ENCODE measurements around the gene SLC41A1.

SLC41A1 gene

GRCh38 chr1:205743977-205744376 lies 69.0 kb downstream of the SLC41A1 start:
- H3K27ac ChIP-seq = peak overlapping the region; percentile 2; the same call in 1 of the 2 replicates

GRCh38 chr1:205741681-205742080 lies 71.3 kb downstream of the SLC41A1 start:
- TF ChIP-seq CTCF (IDR thresholded peaks at IDR 0.05) = no peak
- TF ChIP-seq ZFX (IDR thresholded peaks at IDR 0.05; ENCODE audit: borderline replicate concordance) = no peak
- H3K27ac ChIP-seq = 0 out of 2 replicates have a peak overlapping the region, but pooled peaks have one; percentile 0

More at GRCh38 chr1:205743977-205744376, 69.0 kb downstream of the SLC41A1 start:
- no peak for TF ChIP-seq ZFX (IDR thresholded peaks at IDR 0.05; ENCODE audit: borderline replicate concordance)
- no peak for TF ChIP-seq CTCF (IDR thresholded peaks at IDR 0.05)

- no peak for TF ChIP-seq ZFX (IDR thresholded peaks at IDR 0.05; ENCODE audit: borderline replicate concordance)
- peak; percentile 25 for TF ChIP-seq CTCF (IDR thresholded peaks at IDR 0.05)
- no peak overlapping the region for H3K27ac ChIP-seq
Measured at GRCh38 chr1:205739348-205740160, 73.4 kb downstream of the SLC41A1 start.

Measured in 22Rv1 (cell line).